WERI-Rb-1 (cell line): ENCODE measurements around the gene KCNE1.

Source experiments
- DNase-seq: peaks from one replicate; pipeline ENCODE4 v3.0.0-alpha.2; 2020
- H3K27ac ChIP-seq: fragments of 250-450 bp; sonication (Bioruptor Pico); 2 replicates; pipeline ENCODE4 v1.5.1; 2020; ENCODE audit warnings: mild to moderate bottlenecking, moderate library complexity
- H3K27me3 ChIP-seq: fragments of 250-450 bp; sonication (Bioruptor Pico); 2 replicates; pipeline ENCODE4 v1.5.1; 2021; ENCODE audit warnings: mild to moderate bottlenecking, low read depth, moderate library complexity; ENCODE audit not compliant: insufficient read depth, severe bottlenecking
- H3K36me3 ChIP-seq: fragments of 250-450 bp; sonication (Bioruptor Pico); 2 replicates; pipeline ENCODE4 v1.5.1; 2020; ENCODE audit warnings: mild to moderate bottlenecking, moderate library complexity
- H3K4me3 ChIP-seq: 2 replicates; pipeline ENCODE4 v1.5.1; 2011; ENCODE audit warnings: low read depth, mild to moderate bottlenecking, control low read depth, low read length
- H3K9me3 ChIP-seq: fragments of 250-450 bp; sonication (Bioruptor Pico); 2 replicates; pipeline ENCODE4 v1.5.1; 2021; ENCODE audit warnings: mild to moderate bottlenecking, moderate library complexity; ENCODE audit not compliant: severe bottlenecking
- TF ChIP-seq, protein P1 (sequence below): IDR thresholded peaks from 2 replicates; pipeline ENCODE4 v1.5.1; 2011; ENCODE audit warnings: low read depth, mild to moderate bottlenecking, control low read depth, inconsistent platforms, low read length

The KCNE1 gene

DNA sequence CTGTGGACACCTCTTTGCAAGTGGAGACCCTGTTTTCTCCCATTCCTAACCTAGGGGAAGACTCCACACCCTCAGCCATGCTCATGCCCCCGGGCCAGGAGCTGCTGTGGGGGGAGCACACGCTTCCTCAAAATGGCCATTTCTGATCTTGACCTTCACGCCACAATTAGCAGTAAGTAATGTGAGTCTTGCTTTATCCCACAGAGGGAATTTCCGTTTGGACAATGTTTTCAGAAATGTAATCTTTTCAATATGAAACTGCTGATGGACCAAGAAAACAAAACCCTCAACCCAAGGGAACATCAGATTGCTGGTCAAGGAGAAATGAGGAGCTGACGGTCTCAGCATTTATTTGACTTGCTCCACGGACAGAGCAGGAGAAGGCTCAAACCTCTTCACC is 8.3 kb upstream of the KCNE1 start:
- H3K9me3 ChIP-seq: no peaks in the 10 kb centered on the region
- TF ChIP-seq, protein P1, sequence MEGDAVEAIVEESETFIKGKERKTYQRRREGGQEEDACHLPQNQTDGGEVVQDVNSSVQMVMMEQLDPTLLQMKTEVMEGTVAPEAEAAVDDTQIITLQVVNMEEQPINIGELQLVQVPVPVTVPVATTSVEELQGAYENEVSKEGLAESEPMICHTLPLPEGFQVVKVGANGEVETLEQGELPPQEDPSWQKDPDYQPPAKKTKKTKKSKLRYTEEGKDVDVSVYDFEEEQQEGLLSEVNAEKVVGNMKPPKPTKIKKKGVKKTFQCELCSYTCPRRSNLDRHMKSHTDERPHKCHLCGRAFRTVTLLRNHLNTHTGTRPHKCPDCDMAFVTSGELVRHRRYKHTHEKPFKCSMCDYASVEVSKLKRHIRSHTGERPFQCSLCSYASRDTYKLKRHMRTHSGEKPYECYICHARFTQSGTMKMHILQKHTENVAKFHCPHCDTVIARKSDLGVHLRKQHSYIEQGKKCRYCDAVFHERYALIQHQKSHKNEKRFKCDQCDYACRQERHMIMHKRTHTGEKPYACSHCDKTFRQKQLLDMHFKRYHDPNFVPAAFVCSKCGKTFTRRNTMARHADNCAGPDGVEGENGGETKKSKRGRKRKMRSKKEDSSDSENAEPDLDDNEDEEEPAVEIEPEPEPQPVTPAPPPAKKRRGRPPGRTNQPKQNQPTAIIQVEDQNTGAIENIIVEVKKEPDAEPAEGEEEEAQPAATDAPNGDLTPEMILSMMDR: no peak
- H3K27me3 ChIP-seq: no peaks in the 10 kb centered on the region
- no peak overlapping the region for H3K4me3 ChIP-seq
- H3K36me3 ChIP-seq: peaks cover 14% of the 10 kb centered on the region
- no peak overlapping the region for H3K27ac ChIP-seq
- DNase-seq: no peak

DNA sequence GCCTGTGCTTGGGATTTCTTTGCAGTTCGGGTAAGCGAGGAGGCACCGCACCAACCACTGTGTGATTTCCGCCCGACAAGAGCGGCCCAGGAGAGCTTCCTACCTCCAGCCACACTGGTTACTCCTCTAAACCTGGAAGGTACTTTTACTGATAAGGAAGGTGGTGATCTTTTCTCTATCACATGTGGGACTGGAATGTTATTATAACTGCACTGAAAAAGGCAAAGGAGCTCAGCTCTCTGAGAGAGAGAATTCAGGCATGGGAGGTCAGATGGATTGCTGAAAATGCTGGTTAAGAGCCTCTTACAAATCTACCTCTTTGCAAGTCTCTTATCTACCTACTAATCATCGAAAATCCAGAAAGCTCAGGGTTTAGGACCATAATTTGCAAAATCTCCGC is 7.7 kb upstream of the KCNE1 start:
- no peaks in the 10 kb centered on the region for H3K9me3 ChIP-seq
- TF ChIP-seq, protein P1: no peak
- H3K36me3 ChIP-seq: peaks cover 14% of the 10 kb centered on the region

DNA sequence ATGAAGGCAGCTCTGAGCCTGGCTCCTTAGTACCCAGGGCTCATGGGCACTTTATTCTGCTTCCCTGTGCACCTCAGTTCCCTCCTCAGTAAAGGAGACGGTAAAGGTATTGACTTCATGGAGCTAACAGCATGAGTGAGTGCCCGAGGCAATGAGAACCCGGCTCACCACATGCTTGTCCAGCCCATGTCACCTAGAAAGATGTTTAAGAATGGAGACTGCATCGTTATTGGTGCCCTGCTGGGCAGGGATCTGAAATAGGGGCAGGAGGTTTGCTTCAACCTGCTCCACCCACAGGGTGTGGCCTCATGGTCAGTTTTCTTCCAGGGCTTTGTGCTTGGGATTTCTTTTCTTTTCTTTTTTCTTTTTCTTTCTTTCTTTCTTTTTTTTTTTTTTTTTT is 7.0 kb upstream of the KCNE1 start:
- no peak overlapping the region for H3K27ac ChIP-seq
- peaks cover 14% of the 10 kb centered on the region for H3K36me3 ChIP-seq
- no peaks in the 10 kb centered on the region for H3K27me3 ChIP-seq
- no peak for DNase-seq
- H3K4me3 ChIP-seq: no peak overlapping the region
- TF ChIP-seq, protein P1: no peak
- H3K9me3 ChIP-seq: no peaks in the 10 kb centered on the region

More for the DNA sequence above, 7.7 kb upstream of the KCNE1 start:
- DNase-seq: no peak
- Histone ChIP-seq H3K27me3 (no peaks in the 10 kb centered on the region), H3K4me3 (no peak overlapping the region), H3K27ac (no peak overlapping the region)

DNA sequence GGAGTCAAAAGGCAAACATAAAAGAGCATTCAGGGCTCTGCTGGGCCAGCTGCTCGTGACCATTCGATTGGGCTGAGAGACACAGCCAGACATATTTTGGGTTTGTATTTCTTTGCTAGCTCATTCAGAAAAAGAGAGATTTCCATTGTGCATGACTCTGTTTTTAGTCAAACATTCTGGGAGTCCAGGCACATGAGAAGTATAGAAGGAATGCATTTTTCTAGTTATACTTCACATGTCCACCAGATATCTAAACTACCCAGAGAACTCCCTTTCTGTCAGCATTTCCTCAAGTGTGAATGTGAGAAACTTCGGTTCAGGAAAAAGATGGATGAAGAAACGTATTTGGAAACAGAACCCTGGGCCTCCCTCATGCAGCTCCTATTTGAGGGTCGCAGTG is 6.3 kb upstream of the KCNE1 start:
- TF ChIP-seq, protein P1: no peak
- Histone ChIP-seq H3K4me3 (no peak overlapping the region), H3K9me3 (no peaks in the 10 kb centered on the region), H3K27ac (no peak overlapping the region), H3K36me3 (peaks cover 14% of the 10 kb centered on the region), H3K27me3 (no peaks in the 10 kb centered on the region)
- DNase-seq: no peak

DNA sequence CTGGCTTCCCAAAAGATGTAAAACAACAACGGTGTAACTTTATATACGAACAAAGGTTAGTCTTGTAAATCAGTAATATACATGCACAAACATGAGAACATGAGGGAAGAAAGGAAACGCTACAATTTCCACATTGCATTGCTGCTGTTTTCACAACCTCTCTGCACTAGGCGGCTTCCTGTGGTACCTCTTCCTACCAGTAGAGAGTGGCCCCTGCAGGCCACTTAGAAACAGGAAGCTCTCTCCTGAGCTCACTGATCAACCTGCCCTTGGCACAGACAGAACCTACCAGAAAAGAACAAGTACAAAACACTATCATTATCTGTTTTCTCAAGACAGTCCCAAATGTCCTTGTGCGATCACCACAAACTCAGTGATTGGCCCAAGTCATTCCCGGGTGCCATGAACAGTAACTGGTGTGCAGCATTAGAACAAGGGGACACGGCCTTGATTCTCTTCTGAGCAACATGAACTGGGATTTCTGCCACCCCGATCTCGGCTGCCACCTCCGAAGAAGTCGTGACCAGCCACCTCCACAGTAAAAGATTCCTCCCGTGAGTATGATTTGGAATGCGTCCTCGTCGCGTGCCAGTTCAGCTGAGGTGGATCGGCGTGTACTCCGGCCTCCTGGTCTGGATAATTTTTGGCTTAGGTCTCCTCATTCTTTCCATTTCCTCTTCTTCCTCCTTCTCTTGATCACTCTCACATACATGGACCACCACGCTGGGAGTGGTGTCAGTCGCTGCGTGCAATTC is 5.7 kb upstream of the KCNE1 start:
- no peak for DNase-seq
- Histone ChIP-seq H3K27ac (no peak overlapping the region), H3K4me3 (no peak overlapping the region), H3K27me3 (no peaks in the 10 kb centered on the region), H3K36me3 (peaks cover 14% of the 10 kb centered on the region), H3K9me3 (no peaks in the 10 kb centered on the region)
- TF ChIP-seq, protein P1: peak; percentile 62

DNA sequence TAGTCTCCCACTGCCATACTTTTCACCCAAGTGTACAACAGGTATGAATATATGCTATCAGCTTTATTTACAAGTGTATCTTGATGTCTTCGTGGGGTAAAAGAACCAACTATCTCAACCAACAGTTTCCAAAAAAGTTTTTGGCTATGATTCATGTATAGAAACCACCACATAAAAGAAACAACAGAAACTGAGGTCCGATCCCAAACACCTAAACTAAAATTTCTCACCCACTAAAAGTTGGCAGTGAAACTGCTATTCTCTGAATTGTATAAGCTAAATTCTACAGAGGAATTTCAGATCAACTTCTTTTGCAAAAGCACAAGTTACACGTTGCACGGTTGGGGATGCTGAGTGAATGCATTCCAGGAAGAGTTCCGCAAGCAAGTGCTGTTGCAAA is 5.0 kb upstream of the KCNE1 start:
- Histone ChIP-seq H3K9me3 (no peaks in the 10 kb centered on the region), H3K27ac (no peak overlapping the region), H3K4me3 (no peak overlapping the region), H3K27me3 (no peaks in the 10 kb centered on the region), H3K36me3 (peaks cover 14% of the 10 kb centered on the region)
- TF ChIP-seq, protein P1: no peak
- DNase-seq: no peak
